Liver (tissue), 9 donors: ENCODE data around the gene CCM2. TPM values are rescaled to one million over a fixed set of nuclear protein-coding genes. Genes with fewer than 3 reads are reported as not detected.

Source experiments
- DNase-seq: peaks from one replicate; pipeline ENCODE4 v3.0.0-alpha.2; 2017; ENCODE audit warnings: low spot score
- H3K27ac ChIP-seq, 2 donors: one replicate each; pipeline ENCODE4 v1.7.0; 2013; ENCODE audit warnings: inconsistent platforms in 2 of 2, low read length in 2 of 2, control low read depth in 1 of 2, low read depth in 1 of 2, mild to moderate bottlenecking in 1 of 2
- H3K27me3 ChIP-seq, 4 donors: one replicate each; pipeline versions ENCODE4 v1.6.1 to v1.7.0; 2013; ENCODE audit warnings: low read length in 3 of 4, inconsistent platforms in 1 of 4, mild to moderate bottlenecking in 1 of 4, moderate library complexity in 1 of 4; ENCODE audit not compliant: control insufficient read depth in 4 of 4, insufficient read depth in 4 of 4
- H3K36me3 ChIP-seq, 4 donors: one replicate each; pipeline versions ENCODE4 v1.6.1 to v1.7.0; 2013; ENCODE audit warnings: low read length in 3 of 4, mild to moderate bottlenecking in 3 of 4, low read depth in 1 of 4, moderate library complexity in 1 of 4; ENCODE audit not compliant: control insufficient read depth in 4 of 4, insufficient read depth in 3 of 4
- H3K4me1 ChIP-seq, 4 donors: one replicate each; pipeline versions ENCODE4 v1.6.1 to v1.7.0; 2013; ENCODE audit warnings: low read length in 3 of 4, mild to moderate bottlenecking in 3 of 4, moderate library complexity in 1 of 4; ENCODE audit not compliant: control insufficient read depth in 4 of 4, insufficient read depth in 4 of 4
- H3K4me3 ChIP-seq, 3 donors: one replicate each; pipeline versions ENCODE4 v1.6.1 to v1.7.0; 2013; ENCODE audit warnings: low read length in 3 of 3, control low read depth in 1 of 3, low read depth in 1 of 3, mild to moderate bottlenecking in 1 of 3
- H3K9ac ChIP-seq, 2 donors: one replicate each; pipeline ENCODE4 v1.7.0; 2013; ENCODE audit warnings: low read length in 2 of 2, mild to moderate bottlenecking in 2 of 2, moderate library complexity in 2 of 2, control low read depth in 1 of 2, low read depth in 1 of 2
- H3K9me3 ChIP-seq, 4 donors: one replicate each; pipeline versions ENCODE4 v1.6.1 to v1.7.0; 2013; ENCODE audit warnings: low read length in 3 of 4; ENCODE audit not compliant: control insufficient read depth in 4 of 4
- ATF3 ChIP-seq: IDR thresholded peaks from 2 replicates; pipeline ENCODE4 v1.6.1; 2016; ENCODE audit warnings: antibody characterized with exemption
- EGR1 ChIP-seq, 2 donors: IDR thresholded peaks; 2 replicates each; pipeline ENCODE4 v1.6.1; 2016 to 2018; ENCODE audit warnings: antibody characterized with exemption in 2 of 2, low read depth in 2 of 2
- FOXA1 ChIP-seq: IDR thresholded peaks from 2 replicates; pipeline ENCODE4 v1.6.1; 2016; ENCODE audit warnings: antibody characterized with exemption
- FOXA2 ChIP-seq: IDR thresholded peaks from 2 replicates; pipeline ENCODE4 v1.6.1; 2016; ENCODE audit warnings: antibody characterized with exemption
- HNF4G ChIP-seq: IDR thresholded peaks from 2 replicates; pipeline ENCODE4 v1.6.1; 2016; ENCODE audit warnings: antibody characterized with exemption
- JUND ChIP-seq, 2 donors: IDR thresholded peaks; 2 replicates each; pipeline ENCODE4 v1.6.1; 2016; ENCODE audit warnings: antibody characterized with exemption in 2 of 2
- MAX ChIP-seq: IDR thresholded peaks from 2 replicates; pipeline ENCODE4 v1.6.1; 2016; ENCODE audit warnings: antibody characterized with exemption
- NR2F2 ChIP-seq: IDR thresholded peaks from 2 replicates; pipeline ENCODE4 v1.6.1; 2016; ENCODE audit warnings: antibody characterized with exemption
- RAD21 ChIP-seq, 2 donors: IDR thresholded peaks; 2 replicates each; pipeline ENCODE4 v1.6.1; 2016; ENCODE audit warnings: antibody characterized with exemption in 2 of 2, mild to moderate bottlenecking in 2 of 2
- REST ChIP-seq: IDR thresholded peaks from 2 replicates; pipeline ENCODE4 v1.6.1; 2016; ENCODE audit warnings: antibody characterized with exemption, mild to moderate bottlenecking
- RXRA ChIP-seq, 2 donors: IDR thresholded peaks; 2 replicates each; pipeline ENCODE4 v1.6.1; 2017 to 2018; ENCODE audit warnings: antibody characterized with exemption in 2 of 2, mild to moderate bottlenecking in 1 of 2
- SP1 ChIP-seq: IDR thresholded peaks from 2 replicates; pipeline ENCODE4 v1.6.1; 2018; ENCODE audit warnings: antibody characterized with exemption, mild to moderate bottlenecking
- TAF1 ChIP-seq: conservative IDR thresholded peaks from 2 replicates; pipeline ENCODE4 v1.6.1; 2016; ENCODE audit warnings: antibody characterized with exemption, mild to moderate bottlenecking
- YY1 ChIP-seq: IDR thresholded peaks from 2 replicates; pipeline ENCODE4 v1.6.1; 2016; ENCODE audit warnings: antibody characterized with exemption, mild to moderate bottlenecking
- ZBTB33 ChIP-seq: IDR thresholded peaks from 2 replicates; pipeline ENCODE4 v1.6.1; 2016; ENCODE audit warnings: antibody characterized with exemption
- WGBS: extraction: QIAGEN DNeasy Blood & Tissue Kit; methylation state at CpG from one replicate; pipeline ENCODE4 v1.1.7; 2013; 5-methylcytosine and 5-hydroxymethylcytosine counted together
- polyA plus RNA-seq, 2 donors: library from polyadenylated mRNA; stranded (reverse) in 1 of 2; unstranded in 1 of 2; fragments of 200-250 nt in 1 of 2; fragments of >200 nt in 1 of 2; fragmentation: Nextera tagmentation in 1 of 2; extraction: Ambion mirVana in 1 of 2; gene quantifications; one replicate each; pipeline versions ENCODE4 v1.2.1 to v1.2.3, GENCODE V29; 2013 to 2015
- total RNA-seq, 2 donors: library from RNA; depleted of rRNA; stranded (reverse); fragments of >200 nt; gene quantifications; one replicate each; pipeline ENCODE4 v1.2.3, GENCODE V29; 2014
- donor health status: healthy.
- donor health status: healthy.
- donor health status: healthy.
- donor health status: healthy.
- donor health status: healthy.

Gene CCM2
- total and polyA plus RNA-seq, 4 donors = 26.3 to 65.0 (median 47.5) TPM

GRCh38 chr7:45031829-45032228 lies 31.8 kb downstream of the CCM2 start:
- H3K36me3 ChIP-seq = peaks cover 0 to 10% (median 0%) of the 10 kb centered on the region in 4 donors
- no peaks in the 10 kb centered on the region for H3K27me3 ChIP-seq
- H3K27ac ChIP-seq = no peak overlapping the region
- H3K9me3 ChIP-seq = no peaks in the 10 kb centered on the region
- no peak overlapping the region for H3K9ac ChIP-seq
- 77% methylated on average over 4 of the region's 4 CpGs for WGBS
- no peak overlapping the region for H3K4me3 ChIP-seq
- H3K4me1 ChIP-seq = peaks cover 9 to 24% (median 18%) of the 10 kb centered on the region in 4 donors
- TF ChIP-seq RAD21 (IDR thresholded peaks at IDR 0.05) (no peak), FOXA1 (no peak), HNF4G (no peak), FOXA2 (no peak), ATF3 (no peak), EGR1 (IDR thresholded peaks at IDR 0.05; ENCODE audit: low read depth in 2 of 2) (no peak), JUND (IDR thresholded peaks at IDR 0.05) (no peak), TAF1 (no peak), NR2F2 (no peak), MAX (no peak), SP1 (no peak)
- no peak for DNase-seq

- Histone ChIP-seq H3K36me3 (peaks cover 0 to 5% (median 0%) of the 10 kb centered on the region in 4 donors), H3K9me3 (no peaks in the 10 kb centered on the region), H3K4me3 (no peak overlapping the region), H3K9ac (no peak overlapping the region), H3K27me3 (no peaks in the 10 kb centered on the region), H3K4me1 (peaks cover 9 to 24% (median 18%) of the 10 kb centered on the region in 4 donors), H3K27ac (no peak overlapping the region)
- no peak for DNase-seq
- 88% methylated on average over 4 of the region's 4 CpGs for WGBS
- TF ChIP-seq RXRA (IDR thresholded peaks at IDR 0.05) (no peak), RAD21 (IDR thresholded peaks at IDR 0.05) (no peak), ATF3 (no peak), REST (no peak), YY1 (no peak), ZBTB33 (no peak), MAX (no peak)
Measured at GRCh38 chr7:45032421-45032820, 32.4 kb downstream of the CCM2 start.
